Measurements from ENCODE around the gene TADA2B. TPM values are rescaled to one million over a fixed set of nuclear protein-coding genes. Genes with fewer than 3 reads are reported as not detected.

Gene TADA2B
- total RNA-seq, 1 donor from 2014 or later: 10.2 TPM

DNA sequence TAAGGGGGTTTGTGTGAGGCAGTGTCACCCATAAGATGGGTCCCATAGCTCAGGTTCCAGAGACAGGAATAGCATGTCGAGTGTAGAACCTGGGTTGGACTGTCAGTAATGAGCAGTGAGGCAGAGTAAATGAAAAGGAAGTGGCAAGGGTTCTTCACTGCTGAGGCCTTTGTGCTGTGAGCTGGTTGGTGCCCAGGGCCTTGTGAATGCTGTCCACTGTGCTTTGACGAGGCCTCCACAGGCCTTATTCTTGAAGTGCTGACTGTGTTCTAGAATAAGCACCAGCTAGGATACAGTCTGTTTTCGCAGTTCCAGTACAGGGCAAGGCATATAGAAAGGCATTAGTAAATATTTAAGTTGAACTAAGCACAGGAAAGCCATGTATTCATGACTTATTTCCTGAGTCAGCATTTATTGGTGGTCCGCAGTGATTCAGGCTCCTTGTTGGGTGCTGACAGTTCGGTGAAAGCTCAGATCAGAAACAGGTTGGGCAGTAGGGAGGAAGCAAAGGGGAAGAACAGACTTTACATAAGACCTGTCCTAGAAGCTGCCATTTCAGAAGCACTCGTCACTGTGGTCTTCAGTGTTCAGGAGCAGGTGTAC lies 25.6 kb upstream of the TADA2B start:
- DNase-seq (ENCODE audit: low read depth, low spot score): no peak

DNA sequence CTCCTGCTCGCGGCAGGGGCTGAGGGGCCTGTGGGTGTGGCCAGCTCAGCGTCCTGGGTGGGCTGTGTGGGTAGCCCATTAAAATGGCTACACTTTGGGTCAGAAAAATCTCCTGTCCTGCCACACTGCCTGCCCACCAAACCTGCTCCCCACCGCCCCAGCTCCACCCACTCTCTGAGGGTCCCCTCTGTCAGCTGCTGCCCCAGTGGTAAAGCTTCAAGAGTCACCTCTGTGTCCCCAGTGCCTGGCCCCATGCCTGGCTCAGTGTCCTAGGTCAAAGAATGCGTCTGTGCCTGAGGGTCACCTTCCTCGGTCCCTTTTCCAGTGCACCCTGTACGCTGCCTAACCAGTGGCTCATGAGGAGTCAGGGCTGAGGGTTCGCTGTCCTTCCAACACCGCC lies 24.9 kb upstream of the TADA2B start:
- DNase-seq (ENCODE audit: low read depth, low spot score): no peak

DNA sequence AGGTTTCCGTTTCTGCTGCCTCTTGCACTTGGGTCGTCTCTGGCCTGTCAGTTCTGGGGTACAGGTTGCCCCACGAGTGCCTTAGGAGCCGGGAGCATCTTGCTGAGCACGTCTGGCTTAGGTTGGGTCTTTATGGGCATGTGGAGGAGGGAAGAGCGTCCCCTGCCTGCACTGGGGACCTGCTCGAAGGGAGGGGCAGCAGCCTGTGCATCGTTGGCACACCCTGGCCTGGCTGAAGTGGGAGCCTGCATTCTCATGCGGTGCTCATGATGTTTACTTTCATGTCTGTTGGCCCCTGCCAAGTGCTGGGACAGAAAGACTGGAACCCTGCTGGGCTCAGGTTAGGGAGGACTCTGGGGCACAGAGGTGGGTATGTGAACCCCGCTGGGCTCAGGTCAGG lies 23.8 kb upstream of the TADA2B start:
- DNase-seq (ENCODE audit: low read depth, low spot score): no peak

GRCh38 chr4:7020290-7020689 lies 22.9 kb upstream of the TADA2B start:
- no peak for DNase-seq (ENCODE audit: low read depth, low spot score)

DNA sequence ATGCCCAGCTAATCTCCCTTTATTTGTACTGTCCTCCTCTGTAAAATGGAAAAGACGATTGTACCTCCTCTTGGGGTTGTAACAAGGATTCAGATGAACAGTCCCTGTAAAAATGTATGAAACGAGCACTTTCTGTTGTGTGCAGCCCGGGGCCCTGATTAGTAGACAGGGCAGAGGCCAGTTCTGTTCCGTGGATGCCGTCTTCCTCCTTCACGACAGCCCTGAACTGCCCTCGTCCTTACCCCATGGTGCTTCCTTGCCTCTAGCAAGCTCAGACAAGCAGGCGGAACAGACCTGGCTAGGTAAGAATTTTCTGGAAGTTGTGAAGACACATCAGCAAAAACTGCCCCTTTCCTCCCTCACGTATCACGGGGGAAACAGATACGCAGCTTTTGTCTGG lies 22.3 kb upstream of the TADA2B start:
- no peak for DNase-seq (ENCODE audit: low read depth, low spot score)

- no peak for DNase-seq (ENCODE audit: low read depth, low spot score)
Measured at GRCh38 chr4:7021355-7021754, 21.8 kb upstream of the TADA2B start.

GRCh38 chr4:7021930-7022664 lies 21.1 kb upstream of the TADA2B start:
- DNase-seq (ENCODE audit: low read depth, low spot score): no peak

DNA sequence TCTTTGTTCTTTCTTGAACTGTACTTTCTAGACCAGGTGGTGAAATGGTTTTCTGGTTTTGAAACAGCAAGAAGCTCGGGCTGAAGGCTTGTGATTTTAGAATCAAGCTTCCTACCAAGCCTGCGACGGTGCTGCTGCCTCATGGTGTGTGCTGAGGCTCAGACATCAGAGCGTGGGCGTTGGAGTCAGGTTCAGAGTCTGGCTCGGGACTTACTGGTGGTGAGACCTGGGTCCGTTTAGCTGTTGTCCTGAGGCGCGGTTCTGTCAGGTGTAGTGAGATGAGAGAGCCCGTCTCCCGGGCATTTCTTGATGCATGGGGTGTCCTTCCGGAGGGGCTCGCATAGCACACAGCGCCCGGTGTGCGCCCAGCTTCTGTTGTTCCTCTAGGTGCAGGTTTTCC lies 19.7 kb upstream of the TADA2B start:
- no peak for DNase-seq (ENCODE audit: low read depth, low spot score)

- DNase-seq (ENCODE audit: low read depth, low spot score): no peak
Measured at GRCh38 chr4:7023901-7024300, 19.3 kb upstream of the TADA2B start.

GRCh38 chr4:7024336-7024890 lies 18.8 kb upstream of the TADA2B start:
- no peak for DNase-seq (ENCODE audit: low read depth, low spot score)

- DNase-seq (ENCODE audit: low read depth, low spot score): no peak
Measured at GRCh38 chr4:7025040-7025602, 18.1 kb upstream of the TADA2B start.

DNA sequence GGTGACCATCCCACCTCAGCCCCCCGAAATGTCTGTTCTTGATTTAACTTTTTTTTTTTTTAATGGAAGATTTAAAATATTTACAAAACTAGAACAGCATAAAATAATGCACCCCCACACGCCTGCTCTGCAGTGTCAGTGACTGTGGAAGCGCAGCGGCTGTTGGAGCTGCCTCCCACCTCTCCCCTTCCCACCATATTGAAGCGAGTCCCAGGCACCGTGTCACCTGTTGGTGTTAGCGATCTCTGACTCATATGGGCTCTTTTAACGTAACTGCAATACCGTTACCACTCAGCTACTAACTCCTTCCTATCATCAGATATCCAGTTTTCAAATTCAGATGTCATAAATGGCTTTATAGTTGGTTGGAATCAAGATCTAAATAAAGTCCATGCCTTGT lies 17.1 kb upstream of the TADA2B start:
- DNase-seq (ENCODE audit: low read depth, low spot score): no peak

DNA sequence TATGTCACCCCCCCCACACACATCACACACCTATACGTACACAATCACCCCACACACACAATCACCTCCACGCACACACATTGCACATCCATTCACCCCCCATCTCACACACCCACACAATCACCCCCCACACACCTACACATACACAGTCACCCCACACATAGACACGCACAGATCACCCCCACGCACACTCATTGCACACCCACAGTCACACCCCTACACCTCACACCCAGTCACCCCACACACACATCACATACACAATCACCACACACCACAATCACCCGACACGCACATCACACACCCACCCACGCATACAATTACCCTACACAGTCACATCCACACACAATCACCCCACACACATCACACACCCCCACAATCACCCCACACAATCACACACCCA lies 15.9 kb upstream of the TADA2B start:
- no peak for DNase-seq (ENCODE audit: low read depth, low spot score)

- no peak for DNase-seq (ENCODE audit: low read depth, low spot score)
Measured at GRCh38 chr4:7027913-7028312, 15.3 kb upstream of the TADA2B start.

DNA sequence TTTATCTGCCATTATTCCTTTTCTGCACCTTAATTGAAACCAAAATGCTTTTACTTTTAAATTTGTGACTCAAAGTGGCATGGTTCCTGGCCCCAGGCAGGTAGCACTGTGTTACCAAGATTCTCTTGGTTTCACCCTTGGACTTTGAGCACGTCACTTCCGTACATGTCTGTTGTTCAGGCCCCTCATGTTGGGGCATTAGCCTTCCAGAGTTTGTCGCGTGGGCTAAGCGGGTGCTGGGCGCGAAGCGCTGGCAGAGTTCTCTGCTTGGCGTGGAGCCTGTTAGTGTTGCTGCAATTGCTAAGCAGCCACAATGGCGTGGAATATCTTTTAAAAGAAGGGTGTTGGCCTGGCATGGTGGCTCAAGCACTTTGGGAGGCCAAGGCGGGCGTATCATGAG lies 14.0 kb upstream of the TADA2B start:
- no peak for DNase-seq (ENCODE audit: low read depth, low spot score)

DNA sequence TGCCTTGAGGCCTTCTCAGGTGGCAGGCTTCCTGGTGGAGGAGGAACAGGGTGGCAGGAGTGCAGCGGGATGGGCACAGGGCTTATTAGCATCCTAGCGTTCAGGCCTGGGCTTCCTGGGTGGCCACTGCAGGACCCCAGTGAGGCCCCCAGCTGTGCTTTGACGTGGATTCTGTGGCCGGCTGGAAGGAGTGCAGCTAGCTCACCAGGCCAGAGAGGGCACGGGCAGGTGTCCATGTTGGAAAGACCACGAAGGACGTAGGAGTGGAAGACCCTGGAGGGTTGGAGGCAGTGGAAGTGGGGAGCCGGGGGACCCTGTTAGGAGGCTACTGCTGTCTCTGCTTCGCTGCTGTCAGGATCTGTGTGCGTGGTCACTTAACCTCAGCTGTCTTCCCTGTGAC lies 13.3 kb upstream of the TADA2B start:
- DNase-seq (ENCODE audit: low read depth, low spot score): no peak

DNA sequence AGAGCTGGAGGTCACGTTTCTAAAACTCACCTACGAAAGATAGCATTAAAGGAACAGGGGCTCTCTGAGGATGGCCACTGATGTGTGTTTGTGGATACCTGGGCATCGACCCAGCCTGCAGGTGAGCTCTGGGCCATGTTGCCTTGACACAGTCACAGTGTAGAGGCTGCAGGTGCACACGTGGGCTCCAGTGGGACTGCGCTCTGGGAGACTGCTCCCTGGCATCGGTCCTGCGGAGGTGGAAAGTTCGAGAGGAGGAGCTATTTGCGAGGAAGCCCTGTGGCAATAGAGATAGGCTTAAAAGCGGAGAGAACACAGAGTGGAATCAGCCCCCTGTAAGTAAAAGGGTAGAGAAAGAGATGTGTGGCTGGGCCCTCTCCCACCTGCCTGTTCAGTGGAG lies 12.3 kb upstream of the TADA2B start:
- no peak for DNase-seq (ENCODE audit: low read depth, low spot score)

DNA sequence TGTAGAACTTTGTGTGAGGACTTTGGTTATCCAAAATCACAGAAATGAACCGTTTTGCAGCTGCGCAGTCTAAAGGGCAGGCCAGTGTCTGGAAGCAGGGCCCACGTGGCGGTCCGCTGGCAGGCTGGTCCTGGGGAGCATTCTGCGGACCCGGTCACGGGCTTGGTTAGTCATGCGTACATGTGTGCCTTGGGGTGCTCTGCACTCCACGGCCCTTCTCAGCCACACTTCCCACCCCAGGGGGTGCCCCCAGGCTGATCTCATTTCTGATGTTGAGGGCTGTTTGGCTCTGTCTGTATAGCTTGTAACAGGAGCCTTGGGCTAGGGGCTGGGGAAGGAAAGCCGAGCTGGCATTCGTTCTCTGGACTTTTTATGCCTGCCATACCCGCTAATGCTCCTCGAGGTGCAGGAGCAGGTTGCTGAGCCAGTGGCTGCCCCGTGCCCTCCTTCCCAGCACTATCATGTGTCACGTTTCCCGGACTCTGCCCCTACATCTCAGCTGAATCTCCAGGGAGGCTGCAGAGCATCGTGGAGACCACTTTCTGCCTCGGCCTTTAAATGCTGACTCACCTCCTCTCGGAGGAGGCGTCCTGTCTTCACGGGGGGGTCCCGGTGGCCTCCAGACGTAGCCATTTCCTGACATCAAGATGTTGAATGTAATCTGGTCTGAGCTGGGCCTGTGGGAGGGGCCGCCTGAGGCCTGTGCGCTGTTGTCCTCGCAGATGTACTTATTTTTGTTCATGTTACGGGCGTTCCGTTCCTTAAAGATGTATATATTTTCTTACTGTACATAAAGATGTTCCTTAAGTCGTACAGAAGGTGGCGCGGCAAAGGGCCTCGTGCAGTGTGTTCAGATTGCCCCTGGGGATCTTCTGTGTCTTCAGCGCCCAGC lies 11.4 kb upstream of the TADA2B start:
- no peak for DNase-seq (ENCODE audit: low read depth, low spot score)

GRCh38 chr4:7032596-7032995 lies 10.6 kb upstream of the TADA2B start:
- no peak for DNase-seq (ENCODE audit: low read depth, low spot score)

GRCh38 chr4:7034262-7035081 lies 8.7 kb upstream of the TADA2B start:
- no peak for DNase-seq (ENCODE audit: low read depth, low spot score)

DNA sequence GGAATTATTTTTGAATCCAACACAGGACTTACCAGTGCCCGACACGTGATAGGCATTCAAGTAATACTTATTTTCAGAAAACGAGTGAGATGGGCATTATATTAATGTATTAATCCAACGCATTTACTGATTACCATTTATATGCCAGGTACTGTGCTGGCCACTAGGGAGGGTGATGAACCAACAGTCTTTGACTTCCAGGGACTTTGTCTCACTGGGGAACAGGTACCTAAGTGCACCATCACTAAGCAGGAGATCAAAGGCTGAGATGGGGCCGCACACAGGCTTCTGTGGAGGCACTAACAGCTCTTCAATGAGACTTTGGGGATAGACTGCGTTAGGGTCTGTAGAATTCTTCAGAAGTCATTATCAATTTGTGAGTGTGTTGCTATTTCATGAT lies 5.7 kb upstream of the TADA2B start:
- DNase-seq (ENCODE audit: low read depth, low spot score): no peak
